HepG2 (cell line): ENCODE results near the gene TXLNA. TPM values are rescaled to one million over a fixed set of nuclear protein-coding genes. Genes with fewer than 3 reads are reported as not detected.
A peak's percentile ranks its signal among the peaks of the same experiment; 100 is the strongest.

Source experiments
- ATF6 ChIP-seq: sonication (generic); formaldehyde crosslinking; conservative IDR thresholded peaks from 2 replicates; pipeline ENCODE4 v1.4.0; 2020; ENCODE audit warnings: missing genetic modification reagents
- CBX5 ChIP-seq: sonication (generic); formaldehyde crosslinking; IDR thresholded peaks from 2 replicates; pipeline ENCODE4 v1.4.0; 2020; ENCODE audit warnings: missing genetic modification reagents, borderline replicate concordance
- FLYWCH1 ChIP-seq: sonication (generic); formaldehyde crosslinking; IDR thresholded peaks from 2 replicates; pipeline ENCODE4 v1.8.1; 2023; ENCODE audit warnings: mild to moderate bottlenecking, missing genetic modification reagents
- LRRFIP1 ChIP-seq: sonication (generic); formaldehyde crosslinking; conservative IDR thresholded peaks from 2 replicates; pipeline ENCODE4 v1.4.0; 2020; ENCODE audit warnings: missing genetic modification reagents
- MED1 ChIP-seq: sonication (generic); formaldehyde crosslinking; IDR thresholded peaks from 2 replicates; pipeline ENCODE4 v1.4.0; 2020; ENCODE audit warnings: missing genetic modification reagents
- SETDB1 ChIP-seq: sonication (generic); formaldehyde crosslinking; IDR thresholded peaks from 2 replicates; pipeline ENCODE4 v1.5.1; 2020; ENCODE audit warnings: missing genetic modification reagents, mild to moderate bottlenecking, borderline replicate concordance
- ZNF263 ChIP-seq: sonication (generic); formaldehyde crosslinking; IDR thresholded peaks from 2 replicates; pipeline ENCODE4 v1.4.0; 2020; ENCODE audit warnings: missing genetic modification reagents
- ZNF557 ChIP-seq: sonication (generic); formaldehyde crosslinking; IDR thresholded peaks from 2 replicates; pipeline ENCODE4 v1.4.0; 2020; ENCODE audit warnings: missing genetic modification reagents
- ZNF768 ChIP-seq: sonication (generic); formaldehyde crosslinking; IDR thresholded peaks from 2 replicates; pipeline ENCODE4 v1.4.0; 2020; ENCODE audit warnings: missing genetic modification reagents
- ZSCAN31 ChIP-seq: sonication (generic); formaldehyde crosslinking; IDR thresholded peaks from 2 replicates; pipeline ENCODE4 v1.5.0; 2020; ENCODE audit warnings: low read depth, mild to moderate bottlenecking, missing genetic modification reagents
- polyA plus RNA-seq, 8 experiments: library from polyadenylated mRNA; depleted of rRNA in 3 of 8; stranded (reverse) in 7 of 8; unstranded in 1 of 8; fragments of >200 nt; fragmentation: Illumina TruSeq in 4 of 8; extraction: Trizol in 4 of 8; gene quantifications; 2 replicates each; pipeline versions ENCODE4 v1.2.1 to v1.2.3, GENCODE V29; 2011 to 2016; ENCODE audit warnings: low read depth in 4 of 8, missing spikeins in 1 of 8, mixed read lengths in 1 of 8; ENCODE audit not compliant: insufficient read depth in 1 of 8
- total RNA-seq, 5 experiments: library from RNA; depleted of rRNA; stranded (reverse); fragments of >200 nt; fragmentation: Illumina TruSeq; extraction: Trizol; gene quantifications; 2 replicates each; pipeline ENCODE4 v1.2.3, GENCODE V29; 2016; ENCODE audit warnings: low read depth in 1 of 5

TXLNA gene
- total and polyA plus RNA-seq, 2 of the 13 experiments (the other 11 are each of a cell fraction or from before 2014, with no cell fraction given): 29.6 to 67.8 TPM

- TF ChIP-seq ATF6 (CRISPR knock-in tag) (no peak), ZNF768 (CRISPR knock-in tag) (0 out of 2 replicates have a peak, but pooled peaks have one; percentile 26), CBX5 (CRISPR knock-in tag) (no peak), FLYWCH1 (CRISPR knock-in tag) (no peak), SETDB1 (CRISPR knock-in tag) (no peak), LRRFIP1 (CRISPR knock-in tag) (no peak), ZNF263 (peak; percentile 66; the same call in 1 of the 2 replicates), MED1 (no peak), ZNF557 (CRISPR knock-in tag) (no peak), ZSCAN31 (CRISPR knock-in tag) (no peak)
- TF ChIP-seq, all 625 proteins: peak for 3
Measured at GRCh38 chr1:32199717-32200072, 20.2 kb downstream of the TXLNA start (continued).
